ENCODE data around the gene STK11IP.

The STK11IP gene

DNA sequence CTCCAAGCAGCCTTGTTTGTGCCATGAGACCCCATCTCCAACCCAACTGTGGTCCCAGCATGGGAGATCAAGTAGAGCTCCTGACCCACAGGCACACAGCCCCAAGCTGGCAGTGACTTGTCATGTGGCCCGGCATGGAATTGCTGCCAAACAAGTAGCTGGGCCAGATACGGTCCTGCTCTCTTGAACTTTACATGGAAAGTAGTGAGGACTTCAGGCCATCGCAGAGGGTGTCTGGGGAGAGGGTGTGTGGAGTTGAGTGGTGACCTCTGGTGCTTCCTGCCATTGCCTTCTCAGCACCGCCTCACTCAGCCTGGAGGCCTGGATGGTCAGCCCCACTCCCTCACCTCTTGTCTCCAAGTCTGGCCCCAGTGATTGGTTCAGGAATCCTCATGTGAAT, 18.9 kb downstream of the STK11IP start:
- no peak for DNase-seq (ENCODE audit: low read depth)

DNA sequence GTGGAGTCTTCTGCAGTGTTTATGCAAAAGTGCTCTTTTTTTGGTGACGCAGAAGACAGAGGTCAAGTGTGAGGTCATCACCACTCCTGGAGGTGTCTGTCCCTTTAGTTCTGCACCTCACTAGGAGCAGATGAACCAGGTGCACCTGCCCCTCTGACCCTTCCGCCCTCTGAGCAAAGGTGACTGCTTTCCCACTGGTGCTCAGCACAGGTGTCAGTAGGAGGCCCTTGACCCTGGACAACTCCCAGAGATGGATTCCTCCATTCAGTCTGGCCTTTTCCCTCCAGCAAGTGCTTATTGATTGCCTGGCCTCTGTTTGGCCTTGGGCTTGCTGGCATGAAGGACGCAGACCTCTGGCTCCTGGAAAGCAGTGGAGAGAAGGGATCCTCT, 21.1 kb downstream of the STK11IP start:
- no peak for DNase-seq (ENCODE audit: low read depth)

GRCh38 chr2:219619235-219619634, 21.6 kb downstream of the STK11IP start:
- DNase-seq (ENCODE audit: low read depth), result no peak

DNA sequence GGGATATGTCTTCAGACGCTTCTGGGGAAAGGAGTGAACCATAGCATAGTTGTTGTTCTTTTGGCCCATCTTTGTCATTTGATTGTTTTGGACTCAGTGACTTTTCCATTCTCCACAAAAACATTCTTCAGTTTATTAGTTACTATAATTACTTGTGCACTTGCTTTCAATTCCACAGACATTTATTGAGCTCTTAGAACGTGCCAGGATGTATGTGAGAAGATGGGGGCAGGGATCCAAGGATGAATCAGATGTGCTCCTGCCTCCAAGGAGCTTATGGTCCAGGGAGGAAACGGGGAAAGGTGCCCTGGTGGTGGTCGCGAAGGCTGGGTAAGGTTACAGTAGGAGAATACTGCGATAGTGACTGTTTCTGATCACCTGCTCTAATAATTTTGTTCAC, 22.9 kb downstream of the STK11IP start:
- DNase-seq (ENCODE audit: low read depth), result no peak

DNA sequence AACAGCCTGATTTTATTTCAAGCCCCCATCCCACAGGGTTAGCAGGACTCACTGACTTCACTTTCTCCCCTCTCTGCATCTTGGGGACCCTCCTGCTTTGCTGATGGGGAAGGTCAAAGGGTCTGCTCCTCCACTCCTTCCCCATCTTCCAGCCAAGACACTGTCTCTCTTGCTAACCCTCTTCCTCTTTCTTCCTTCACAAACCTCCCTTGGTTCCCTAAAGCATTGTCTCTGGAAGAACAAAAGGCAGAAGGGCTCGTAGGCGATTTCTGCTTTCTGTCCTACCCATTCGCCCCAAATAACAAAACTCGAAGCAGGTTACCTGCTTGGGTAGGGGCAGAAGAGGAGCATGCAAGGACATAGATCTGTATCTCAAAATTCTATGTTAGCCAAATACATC, 24.3 kb downstream of the STK11IP start:
- no peak for DNase-seq (ENCODE audit: low read depth)

DNA sequence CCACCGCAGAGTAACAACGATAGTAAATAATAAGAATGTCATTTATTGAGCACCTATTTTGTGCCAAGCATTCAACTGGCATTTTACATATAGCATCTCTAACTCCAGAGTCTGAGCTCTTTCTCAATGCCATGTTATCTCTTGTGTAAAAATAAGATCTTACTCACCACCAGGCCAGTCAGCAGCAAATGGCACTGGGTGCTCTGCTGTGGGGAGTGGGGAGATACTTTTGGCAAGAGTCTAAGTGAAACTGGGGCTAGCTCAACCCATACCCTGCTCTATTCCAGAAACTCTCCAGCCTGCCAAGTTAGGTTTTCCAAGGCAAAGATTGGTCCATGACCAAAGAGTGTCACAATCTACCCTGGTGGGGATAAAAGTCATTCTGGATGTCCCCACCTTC, 24.8 kb downstream of the STK11IP start:
- DNase-seq (ENCODE audit: low read depth), result no peak

DNA sequence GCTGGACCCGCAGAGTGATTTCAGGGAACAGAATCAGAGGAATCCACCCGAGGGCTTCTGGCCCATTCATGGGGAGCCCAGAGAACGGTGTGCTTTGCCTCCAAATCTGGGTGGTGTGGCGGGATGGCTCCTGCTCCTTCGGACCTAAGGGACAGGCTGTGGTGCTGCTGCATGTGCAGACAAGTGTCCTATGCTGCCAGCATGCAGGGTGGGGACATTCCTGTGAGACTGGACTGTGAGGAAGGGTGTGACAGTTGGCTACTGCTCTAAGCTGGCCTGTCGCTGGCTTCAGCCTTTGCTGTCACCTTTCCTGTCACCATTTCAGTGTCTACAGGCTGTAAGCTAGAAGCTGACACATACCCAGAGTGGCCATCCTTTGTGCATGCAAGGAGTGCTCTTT, 26.9 kb downstream of the STK11IP start:
- DNase-seq (ENCODE audit: low read depth), result no peak

- DNase-seq (ENCODE audit: low read depth), result no peak
Measured at GRCh38 chr2:219625179-219625578, 27.5 kb downstream of the STK11IP start.

GRCh38 chr2:219626540-219626939, 28.9 kb downstream of the STK11IP start:
- no peak for DNase-seq (ENCODE audit: low read depth)

- peak; percentile 63 for DNase-seq (ENCODE audit: low read depth)
Measured at GRCh38 chr2:219627103-219628100, 29.7 kb downstream of the STK11IP start, which contains the start of gene SLC4A3. TSS of gene SLC4A3 (plus strand) at chr2:219627630. CDS start at chr2:219627993, 363 bp downstream.

GRCh38 chr2:219628235-219628985, 30.8 kb downstream of the STK11IP start:
- no peak for DNase-seq (ENCODE audit: low read depth)

GRCh38 chr2:219628986-219629901, 31.6 kb downstream of the STK11IP start:
- DNase-seq (ENCODE audit: low read depth), result no peak

GRCh38 chr2:219629976-219630695, 32.5 kb downstream of the STK11IP start:
- peak; percentile 55 for DNase-seq (ENCODE audit: low read depth)

DNA sequence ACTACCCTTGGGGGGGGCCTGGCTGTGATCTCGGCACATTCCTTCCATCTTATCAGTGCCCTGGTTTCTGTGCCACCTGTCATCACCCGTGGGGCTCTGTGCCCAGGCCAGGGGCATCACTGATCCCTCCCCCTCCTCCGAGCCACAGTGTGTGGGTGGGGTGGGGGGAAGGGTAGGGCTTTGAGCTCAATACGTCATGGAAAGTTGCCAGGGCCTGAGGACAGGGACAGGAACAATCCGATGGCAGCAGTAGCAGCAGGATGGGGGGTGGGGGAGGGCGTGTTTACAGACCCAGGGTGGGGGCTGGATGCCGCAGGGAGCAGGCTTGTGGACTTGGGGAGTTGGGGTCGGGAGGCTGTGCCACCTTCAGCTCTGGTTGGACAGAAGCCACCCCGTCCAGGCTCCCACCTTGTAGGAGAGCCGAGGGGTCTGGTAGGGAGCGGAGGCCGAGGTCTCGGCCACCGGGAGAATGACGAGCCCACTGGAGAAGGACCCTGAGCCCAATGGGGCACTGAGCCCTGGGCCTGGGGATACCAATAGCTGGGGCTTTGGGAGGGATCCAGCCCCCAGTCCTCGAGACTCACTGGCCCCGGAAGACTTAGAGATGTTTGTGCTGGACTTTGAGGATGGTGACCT, 33.2 kb downstream of the STK11IP start:
- DNase-seq (ENCODE audit: low read depth), result no peak

GRCh38 chr2:219631406-219631891, 33.8 kb downstream of the STK11IP start:
- DNase-seq (ENCODE audit: low read depth), result no peak

DNA sequence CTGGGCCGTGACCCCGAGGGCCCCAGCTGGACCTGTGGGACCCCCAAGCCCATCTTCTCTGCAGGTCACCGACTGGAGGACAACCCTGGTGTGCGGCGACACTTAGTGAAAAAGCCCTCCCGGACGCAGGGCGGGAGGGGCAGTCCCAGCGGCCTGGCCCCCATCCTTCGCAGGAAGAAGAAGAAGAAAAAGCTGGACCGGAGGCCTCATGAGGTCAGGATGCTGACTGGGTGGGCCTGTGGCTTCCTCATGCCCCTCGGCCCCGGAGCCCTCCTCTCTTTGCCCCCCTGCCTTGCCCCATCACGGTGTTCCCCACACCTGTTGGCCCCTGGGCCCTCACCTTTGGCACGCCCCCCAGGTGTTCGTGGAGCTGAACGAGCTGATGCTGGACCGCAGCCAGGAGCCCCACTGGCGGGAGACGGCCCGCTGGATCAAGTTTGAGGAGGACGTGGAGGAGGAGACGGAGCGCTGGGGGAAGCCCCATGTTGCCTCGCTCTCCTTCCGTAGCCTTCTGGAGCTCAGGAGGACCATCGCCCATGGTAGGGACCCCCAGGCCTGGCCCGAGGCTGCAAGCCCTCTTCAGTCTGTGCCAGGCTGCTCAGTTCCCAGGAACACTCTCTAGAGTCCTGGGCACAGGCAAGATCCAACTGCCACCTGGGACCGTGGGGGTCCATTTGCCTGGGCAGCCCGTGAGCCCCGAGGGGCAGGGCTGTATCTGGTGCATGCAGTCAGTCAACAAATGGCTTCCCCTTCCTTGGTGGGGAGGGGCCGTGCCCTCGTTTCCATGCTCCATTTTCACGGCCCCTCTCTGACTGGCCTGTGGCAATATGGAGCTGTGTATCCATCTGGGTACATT, 34.5 kb downstream of the STK11IP start:
- DNase-seq (ENCODE audit: low read depth), result no peak

DNA sequence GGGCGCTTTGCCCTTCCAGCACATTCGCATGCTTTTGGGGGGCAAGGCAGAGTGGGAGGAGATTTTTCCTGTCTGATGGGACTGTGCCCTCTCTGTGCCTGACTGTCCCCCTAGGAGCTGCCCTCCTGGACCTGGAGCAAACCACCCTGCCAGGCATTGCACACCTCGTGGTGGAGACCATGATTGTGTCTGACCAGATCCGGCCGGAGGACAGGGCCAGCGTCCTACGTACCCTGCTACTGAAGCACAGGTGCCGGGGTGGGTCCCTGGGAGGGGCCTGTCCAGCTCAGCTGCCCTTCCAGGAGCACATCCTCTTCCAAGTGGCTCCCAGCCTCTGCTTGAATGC, 35.1 kb downstream of the STK11IP start:
- DNase-seq (ENCODE audit: low read depth), result no peak

DNA sequence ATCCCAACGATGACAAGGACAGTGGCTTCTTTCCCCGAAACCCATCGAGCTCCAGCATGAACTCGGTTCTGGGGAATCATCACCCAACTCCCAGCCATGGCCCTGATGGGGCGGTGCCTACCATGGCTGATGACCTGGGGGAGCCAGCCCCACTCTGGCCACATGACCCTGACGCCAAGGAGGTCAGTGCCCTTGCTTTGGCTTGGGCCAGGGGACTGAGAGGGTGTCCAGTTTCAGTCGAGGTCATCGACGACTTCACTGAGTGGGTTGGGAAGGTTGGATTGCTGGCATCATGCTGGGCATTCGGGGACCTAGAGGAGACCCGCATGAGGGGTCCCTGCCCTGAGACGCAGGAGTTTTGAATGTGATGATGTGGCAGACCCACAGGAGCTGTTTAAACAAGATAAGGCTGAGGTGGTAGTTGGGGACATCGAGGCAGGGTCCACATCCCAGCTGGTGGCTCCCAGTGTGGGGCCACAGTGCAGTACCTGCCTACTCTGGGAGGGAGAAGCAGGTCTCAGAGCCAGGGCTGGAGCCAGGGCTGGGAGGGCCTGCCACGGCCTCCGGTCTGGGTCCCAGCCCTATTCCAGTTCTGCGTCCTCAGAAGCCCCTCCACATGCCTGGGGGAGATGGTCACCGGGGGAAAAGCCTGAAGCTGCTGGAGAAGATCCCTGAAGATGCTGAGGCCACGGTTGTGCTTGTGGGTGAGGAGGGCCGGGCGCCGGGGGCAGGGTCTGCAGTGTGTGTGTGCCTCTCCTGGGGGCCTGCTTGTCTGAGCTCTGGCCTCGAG, 35.8 kb downstream of the STK11IP start:
- no peak for DNase-seq (ENCODE audit: low read depth)

Measured in ELR (cell line).